ENCODE results near the gene KCTD19.

- TF ChIP-seq GATA2 (IDR thresholded peaks at IDR 0.05; ENCODE audit: low read depth, low read length) (no peak), GATA3 (IDR thresholded peaks at IDR 0.05; ENCODE audit: low read depth, low read length) (no peak)
These were observed 84.3 kb downstream of the KCTD19 start for GRCh38 chr16:67242138-67242730.

Data from SH-SY5Y (cell line).